Measurements from ENCODE around the gene KCNH6.

Gene KCNH6

GRCh38 chr17:63530557-63531021 is 7.4 kb downstream of the KCNH6 start:
- TF ChIP-seq, protein P1, sequence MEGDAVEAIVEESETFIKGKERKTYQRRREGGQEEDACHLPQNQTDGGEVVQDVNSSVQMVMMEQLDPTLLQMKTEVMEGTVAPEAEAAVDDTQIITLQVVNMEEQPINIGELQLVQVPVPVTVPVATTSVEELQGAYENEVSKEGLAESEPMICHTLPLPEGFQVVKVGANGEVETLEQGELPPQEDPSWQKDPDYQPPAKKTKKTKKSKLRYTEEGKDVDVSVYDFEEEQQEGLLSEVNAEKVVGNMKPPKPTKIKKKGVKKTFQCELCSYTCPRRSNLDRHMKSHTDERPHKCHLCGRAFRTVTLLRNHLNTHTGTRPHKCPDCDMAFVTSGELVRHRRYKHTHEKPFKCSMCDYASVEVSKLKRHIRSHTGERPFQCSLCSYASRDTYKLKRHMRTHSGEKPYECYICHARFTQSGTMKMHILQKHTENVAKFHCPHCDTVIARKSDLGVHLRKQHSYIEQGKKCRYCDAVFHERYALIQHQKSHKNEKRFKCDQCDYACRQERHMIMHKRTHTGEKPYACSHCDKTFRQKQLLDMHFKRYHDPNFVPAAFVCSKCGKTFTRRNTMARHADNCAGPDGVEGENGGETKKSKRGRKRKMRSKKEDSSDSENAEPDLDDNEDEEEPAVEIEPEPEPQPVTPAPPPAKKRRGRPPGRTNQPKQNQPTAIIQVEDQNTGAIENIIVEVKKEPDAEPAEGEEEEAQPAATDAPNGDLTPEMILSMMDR (IDR thresholded peaks at IDR 0.05), result no peak
- no peak overlapping the region for H3K4me3 Mint-ChIP-seq
- H3K27me3 Mint-ChIP-seq (ENCODE audit: low read depth, poor library complexity), result peaks cover 22% of the 10 kb centered on the region
- no peaks in the 10 kb centered on the region for H3K9me3 Mint-ChIP-seq
- no peak for DNase-seq
- no peak overlapping the region for H3K27ac Mint-ChIP-seq
- H3K4me1 Mint-ChIP-seq, result peaks cover 4% of the 10 kb centered on the region
- H3K36me3 Mint-ChIP-seq (ENCODE audit: low read depth), result no peaks in the 10 kb centered on the region

- TF ChIP-seq, protein P1 (IDR thresholded peaks at IDR 0.05), result no peak
- Mint-ChIP-seq H3K27ac (no peak overlapping the region), H3K9me3 (no peaks in the 10 kb centered on the region), H3K27me3 (ENCODE audit: low read depth, poor library complexity) (peaks cover 18% of the 10 kb centered on the region), H3K36me3 (ENCODE audit: low read depth) (no peaks in the 10 kb centered on the region), H3K4me1 (peaks cover 4% of the 10 kb centered on the region), H3K4me3 (no peak overlapping the region)
- no peak for DNase-seq
Measured at GRCh38 chr17:63531022-63531965, 8.1 kb downstream of the KCNH6 start.

- Mint-ChIP-seq H3K27me3 (ENCODE audit: low read depth, poor library complexity) (peaks cover 36% of the 10 kb centered on the region), H3K9me3 (no peaks in the 10 kb centered on the region), H3K27ac (no peak overlapping the region), H3K4me1 (peaks cover 4% of the 10 kb centered on the region), H3K4me3 (no peak overlapping the region), H3K36me3 (ENCODE audit: low read depth) (no peaks in the 10 kb centered on the region)
- TF ChIP-seq, protein P1 (IDR thresholded peaks at IDR 0.05), result no peak
- DNase-seq, result no peak
Measured at GRCh38 chr17:63533433-63534077, 10.4 kb downstream of the KCNH6 start.

DNA sequence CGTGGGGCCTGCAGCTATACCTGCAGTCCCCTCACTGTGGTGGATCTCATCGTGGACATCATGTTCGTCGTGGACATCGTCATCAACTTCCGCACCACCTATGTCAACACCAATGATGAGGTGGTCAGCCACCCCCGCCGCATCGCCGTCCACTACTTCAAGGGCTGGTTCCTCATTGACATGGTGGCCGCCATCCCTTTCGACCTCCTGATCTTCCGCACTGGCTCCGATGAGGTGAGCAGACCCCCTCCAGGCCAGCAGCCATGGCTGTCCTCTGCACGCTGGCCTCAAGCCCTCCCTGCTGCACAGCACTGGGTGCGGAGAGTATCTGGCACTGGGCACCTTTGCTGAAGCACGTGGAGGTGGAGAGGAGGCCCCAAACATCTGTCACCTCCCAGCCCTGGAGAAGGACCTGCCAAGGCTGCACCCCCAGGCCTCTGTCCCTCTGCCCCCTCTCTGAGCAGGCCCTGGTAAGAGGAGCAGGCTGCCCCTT is 11.0 kb downstream of the KCNH6 start:
- Mint-ChIP-seq H3K36me3 (ENCODE audit: low read depth) (no peaks in the 10 kb centered on the region), H3K4me1 (peaks cover 4% of the 10 kb centered on the region), H3K4me3 (no peak overlapping the region), H3K27ac (no peak overlapping the region), H3K9me3 (no peaks in the 10 kb centered on the region), H3K27me3 (ENCODE audit: low read depth, poor library complexity) (peaks cover 42% of the 10 kb centered on the region)
- TF ChIP-seq, protein P1 (IDR thresholded peaks at IDR 0.05), result no peak
- DNase-seq, result no peak

- Mint-ChIP-seq H3K36me3 (ENCODE audit: low read depth) (no peaks in the 10 kb centered on the region), H3K27ac (no peak overlapping the region), H3K9me3 (no peaks in the 10 kb centered on the region), H3K4me3 (no peak overlapping the region), H3K4me1 (peaks cover 4% of the 10 kb centered on the region), H3K27me3 (ENCODE audit: low read depth, poor library complexity) (peaks cover 43% of the 10 kb centered on the region)
- TF ChIP-seq, protein P1 (IDR thresholded peaks at IDR 0.05), result no peak
- DNase-seq, result no peak
Measured at GRCh38 chr17:63534816-63535455, 11.8 kb downstream of the KCNH6 start.

All from nephron progenitor cell (in vitro differentiated cells).